Breast epithelium (tissue), 4 donors: ENCODE measurements around the gene BAZ2A. TPM values are rescaled to one million over a fixed set of nuclear protein-coding genes. Genes with fewer than 3 reads are reported as not detected.

Experiments
- DNase-seq, 2 donors: peaks; one replicate each; pipeline ENCODE4 v3.0.0-alpha.2; 2019; ENCODE audit warnings: low spot score in 2 of 2
- H3K27ac ChIP-seq, 2 donors: fragments of 200-600 bp; sonication (generic) in 1 of 2; one replicate each; pipeline ENCODE4 v1.5.1; 2016 to 2019; ENCODE audit warnings: mild to moderate bottlenecking in 1 of 2
- H3K27me3 ChIP-seq, 2 donors: fragments of 200-600 bp; sonication (generic) in 1 of 2; one replicate each; pipeline versions ENCODE4 v1.5.1 to v1.6.0; 2017 to 2019; ENCODE audit warnings: control low read depth in 1 of 2, mild to moderate bottlenecking in 1 of 2
- H3K36me3 ChIP-seq: fragments of 200-600 bp; one replicate; pipeline ENCODE4 v1.5.1; 2019
- H3K4me1 ChIP-seq, 2 donors: fragments of 200-600 bp; sonication (generic); one replicate each; pipeline ENCODE4 v1.5.1; 2016 to 2019; ENCODE audit warnings: control low read depth in 1 of 2
- H3K4me3 ChIP-seq, 3 donors: fragments of 200-600 bp; sonication (generic); 1 replicate in 2 of 3; 2 replicates in 1 of 3; pipeline ENCODE4 v1.5.1; 2016 to 2019; ENCODE audit warnings: mild to moderate bottlenecking in 3 of 3, moderate library complexity in 2 of 3
- H3K9me3 ChIP-seq, 2 donors: fragments of 200-600 bp; sonication (generic) in 1 of 2; one replicate each; pipeline ENCODE4 v1.5.1; 2016 to 2019; ENCODE audit warnings: control low read depth in 1 of 2
- POLR2A ChIP-seq: fragments of 450-650 bp; IDR thresholded peaks from one replicate; pipeline ENCODE4 v1.6.1; 2016; ENCODE audit warnings: antibody characterized with exemption, mild to moderate bottlenecking, moderate library complexity
- POLR2AphosphoS5 ChIP-seq, 3 donors: sonication (generic); formaldehyde crosslinking; IDR thresholded peaks; one replicate each; pipeline ENCODE4 v1.6.1; 2017; ENCODE audit warnings: antibody characterized with exemption in 3 of 3
- intact Hi-C: fragments of 100-400 bp; cut with DNase I; formaldehyde crosslinking; loops from one replicate; pipeline ENCODE4 v1.15.1; 2023; ENCODE audit warnings: low total_unique reads
- total RNA-seq, 3 donors: library from RNA; depleted of rRNA; stranded (reverse); fragments of >200 nt; gene quantifications; one replicate each; pipeline ENCODE4 v1.1.0, GENCODE V29; 2016
- TF ChIP-seq, protein P1 (sequence below), 3 donors: fragments of 450-650 bp; IDR thresholded peaks; one replicate each; pipeline ENCODE4 v1.5.1; 2016 to 2017; ENCODE audit warnings: antibody characterized with exemption in 3 of 3, mild to moderate bottlenecking in 3 of 3, moderate library complexity in 3 of 3

BAZ2A gene
- total RNA-seq, 3 donors from 2014 or later, result 80.2 to 104 (median 81.0) TPM

DNA sequence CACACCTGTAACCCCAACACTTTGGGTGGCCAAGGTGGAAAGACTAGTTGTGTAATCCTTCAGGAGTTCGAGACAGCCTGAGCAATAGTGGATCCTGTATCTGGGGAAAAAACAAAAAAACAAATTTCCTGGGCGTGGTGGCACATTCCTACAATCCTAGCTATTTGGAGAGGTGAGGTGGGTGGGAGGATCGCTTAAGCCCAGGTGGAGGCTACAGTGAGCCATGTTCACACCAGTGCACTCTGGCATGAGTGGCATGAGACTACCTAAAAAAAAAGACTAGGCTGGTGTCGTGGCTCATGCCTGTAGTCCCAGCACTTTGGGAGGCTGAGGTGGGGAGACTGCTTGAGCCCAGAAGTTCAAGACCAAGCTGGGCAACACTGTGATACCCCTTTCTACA is 40.7 kb upstream of the BAZ2A start:
- intact Hi-C loops, result no loop called here
- H3K4me3 ChIP-seq, result no peak overlapping the region
- H3K36me3 ChIP-seq, result peaks cover 4% of the 10 kb centered on the region
- H3K4me1 ChIP-seq, result no peaks in the 10 kb centered on the region
- no peak overlapping the region for H3K27ac ChIP-seq
- H3K9me3 ChIP-seq, result no peaks in the 10 kb centered on the region
- no peak for TF ChIP-seq POLR2AphosphoS5 (IDR thresholded peaks at IDR 0.05)
- TF ChIP-seq, protein P1, sequence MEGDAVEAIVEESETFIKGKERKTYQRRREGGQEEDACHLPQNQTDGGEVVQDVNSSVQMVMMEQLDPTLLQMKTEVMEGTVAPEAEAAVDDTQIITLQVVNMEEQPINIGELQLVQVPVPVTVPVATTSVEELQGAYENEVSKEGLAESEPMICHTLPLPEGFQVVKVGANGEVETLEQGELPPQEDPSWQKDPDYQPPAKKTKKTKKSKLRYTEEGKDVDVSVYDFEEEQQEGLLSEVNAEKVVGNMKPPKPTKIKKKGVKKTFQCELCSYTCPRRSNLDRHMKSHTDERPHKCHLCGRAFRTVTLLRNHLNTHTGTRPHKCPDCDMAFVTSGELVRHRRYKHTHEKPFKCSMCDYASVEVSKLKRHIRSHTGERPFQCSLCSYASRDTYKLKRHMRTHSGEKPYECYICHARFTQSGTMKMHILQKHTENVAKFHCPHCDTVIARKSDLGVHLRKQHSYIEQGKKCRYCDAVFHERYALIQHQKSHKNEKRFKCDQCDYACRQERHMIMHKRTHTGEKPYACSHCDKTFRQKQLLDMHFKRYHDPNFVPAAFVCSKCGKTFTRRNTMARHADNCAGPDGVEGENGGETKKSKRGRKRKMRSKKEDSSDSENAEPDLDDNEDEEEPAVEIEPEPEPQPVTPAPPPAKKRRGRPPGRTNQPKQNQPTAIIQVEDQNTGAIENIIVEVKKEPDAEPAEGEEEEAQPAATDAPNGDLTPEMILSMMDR (IDR thresholded peaks at IDR 0.05), result no peak
- no peak for TF ChIP-seq POLR2A
- H3K27me3 ChIP-seq, result no peaks in the 10 kb centered on the region
- no peak for DNase-seq

DNA sequence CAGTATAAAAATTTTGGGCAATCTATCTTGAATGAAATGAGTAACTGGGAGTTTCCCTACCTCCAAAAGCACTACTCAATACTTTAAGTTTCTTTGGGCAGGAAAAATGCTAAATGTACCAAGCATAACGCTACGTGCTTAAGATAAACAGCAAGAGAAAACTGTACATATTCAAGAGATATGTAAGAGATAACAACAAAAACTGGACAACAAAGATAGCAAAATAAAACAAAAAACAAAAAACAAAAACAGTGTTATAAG is 38.0 kb upstream of the BAZ2A start:
- Histone ChIP-seq H3K27me3 (no peaks in the 10 kb centered on the region), H3K9me3 (no peaks in the 10 kb centered on the region), H3K4me3 (no peak overlapping the region), H3K4me1 (no peaks in the 10 kb centered on the region), H3K36me3 (peaks cover 4% of the 10 kb centered on the region), H3K27ac (no peak overlapping the region)
- intact Hi-C loops, result no loop called here
- no peak for TF ChIP-seq POLR2AphosphoS5 (IDR thresholded peaks at IDR 0.05)
- TF ChIP-seq POLR2A, result no peak
- TF ChIP-seq, protein P1 (IDR thresholded peaks at IDR 0.05), result no peak
- no peak for DNase-seq

DNA sequence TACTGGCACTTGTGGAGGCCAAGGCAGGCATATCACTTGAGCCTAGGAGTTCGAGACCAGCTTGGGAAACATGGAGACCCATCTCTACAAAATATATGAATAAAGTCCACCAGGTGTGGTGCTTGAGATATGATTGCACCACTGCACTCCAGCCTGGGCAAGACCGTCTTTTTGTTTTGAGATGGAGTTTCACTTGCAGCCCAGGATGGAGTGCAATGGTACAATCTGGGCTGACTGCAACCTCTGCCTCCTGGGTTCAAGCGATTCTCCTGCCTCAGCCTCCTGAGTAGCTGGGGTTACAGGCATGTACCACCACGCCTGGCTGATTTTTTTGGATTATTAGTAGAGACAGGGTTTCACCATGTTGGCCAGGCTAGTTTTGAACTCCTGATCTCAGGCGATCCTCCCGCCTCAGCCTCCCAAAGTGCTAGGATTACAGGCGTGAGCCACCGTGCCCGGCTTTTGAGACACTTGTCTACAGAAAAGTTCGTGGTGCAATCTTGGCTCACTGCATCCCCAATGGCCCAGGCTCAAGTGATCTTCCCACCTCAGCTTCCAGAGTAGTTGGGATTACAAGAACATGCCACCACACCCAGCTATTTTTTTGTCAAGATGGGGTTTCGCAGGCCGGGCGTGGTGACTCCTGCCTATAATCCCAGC is 32.0 kb upstream of the BAZ2A start:
- H3K4me1 ChIP-seq, result no peaks in the 10 kb centered on the region
- intact Hi-C loops, result no loop called here
- no peak for DNase-seq
- H3K27me3 ChIP-seq, result no peaks in the 10 kb centered on the region
- H3K4me3 ChIP-seq, result no peak overlapping the region
- peaks cover 4% of the 10 kb centered on the region for H3K36me3 ChIP-seq
- no peaks in the 10 kb centered on the region for H3K9me3 ChIP-seq
- H3K27ac ChIP-seq, result no peak overlapping the region
- no peak for TF ChIP-seq POLR2A
- TF ChIP-seq, protein P1 (IDR thresholded peaks at IDR 0.05), result no peak
- no peak for TF ChIP-seq POLR2AphosphoS5 (IDR thresholded peaks at IDR 0.05)

DNA sequence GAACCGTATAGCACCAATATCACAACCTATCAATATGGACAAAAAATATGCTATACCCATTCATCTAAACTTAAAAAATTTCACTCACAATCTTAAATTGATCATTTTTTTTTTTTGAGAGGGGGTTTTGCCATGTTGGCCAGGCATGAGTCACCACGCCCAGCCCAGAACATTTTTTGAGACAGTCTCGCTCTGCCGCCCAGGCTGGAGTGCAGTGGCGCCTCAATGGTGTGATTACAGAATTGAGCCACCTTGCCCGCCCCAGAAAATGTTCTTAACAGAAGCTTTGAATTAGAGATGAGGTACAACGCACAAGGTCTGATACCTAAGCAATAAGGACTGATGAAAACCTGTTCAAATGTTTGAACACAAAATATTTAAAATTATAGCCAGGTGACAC is 31.4 kb upstream of the BAZ2A start:
- Histone ChIP-seq H3K27ac (no peak overlapping the region), H3K36me3 (peaks cover 4% of the 10 kb centered on the region), H3K27me3 (no peaks in the 10 kb centered on the region), H3K9me3 (no peaks in the 10 kb centered on the region), H3K4me1 (no peaks in the 10 kb centered on the region), H3K4me3 (no peak overlapping the region)
- no peak for DNase-seq
- no peak for TF ChIP-seq POLR2A
- TF ChIP-seq POLR2AphosphoS5 (IDR thresholded peaks at IDR 0.05), result no peak
- TF ChIP-seq, protein P1 (IDR thresholded peaks at IDR 0.05), result no peak
- intact Hi-C loops, result no loop called here

DNA sequence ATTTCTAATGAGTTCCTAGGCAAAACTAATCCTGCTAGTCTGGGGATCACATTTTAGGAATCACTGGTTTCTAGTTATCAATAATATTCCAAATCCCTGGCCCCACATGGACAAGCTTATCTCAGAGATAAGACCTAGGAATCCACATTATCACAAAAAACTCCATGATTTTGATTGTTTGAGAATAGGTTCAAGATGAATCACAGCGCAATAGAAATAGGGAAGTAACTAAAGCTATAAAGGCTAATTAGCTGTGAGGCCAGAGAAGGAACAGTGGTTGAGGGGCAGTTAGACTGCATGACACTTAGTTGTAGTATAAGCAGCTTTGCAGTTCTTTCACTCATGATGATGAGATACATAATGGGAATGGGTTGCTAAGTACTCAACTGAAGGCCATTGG is 28.8 kb upstream of the BAZ2A start:
- Histone ChIP-seq H3K27me3 (no peaks in the 10 kb centered on the region), H3K4me3 (no peak overlapping the region), H3K4me1 (no peaks in the 10 kb centered on the region), H3K36me3 (no peaks in the 10 kb centered on the region), H3K9me3 (peaks cover 0 to 2% of the 10 kb centered on the region in 2 donors), H3K27ac (no peak overlapping the region)
- intact Hi-C loops, result no loop called here
- DNase-seq, result no peak
- TF ChIP-seq POLR2AphosphoS5 (IDR thresholded peaks at IDR 0.05), result no peak
- TF ChIP-seq POLR2A, result no peak
- TF ChIP-seq, protein P1 (IDR thresholded peaks at IDR 0.05), result no peak
